GM18499 (cell line): Measurements from ENCODE around the gene ANGPTL2.

Source experiments
- ATAC-seq: cut with Tn5 transposase; IDR thresholded peaks from one replicate; pipeline ENCODE4 v1.9.1; 2021; ENCODE audit warnings: moderate number of reproducible peaks; ENCODE audit not compliant: insufficient read depth, unreplicated experiment

The ANGPTL2 gene

GRCh38 chr9:127099664-127100063 is 22.8 kb downstream of the ANGPTL2 start:
- ATAC-seq = no peak

GRCh38 chr9:127098916-127099553 is 23.4 kb downstream of the ANGPTL2 start:
- no peak for ATAC-seq

GRCh38 chr9:127097683-127098082 is 24.8 kb downstream of the ANGPTL2 start:
- no peak for ATAC-seq

GRCh38 chr9:127096208-127096607 is 26.2 kb downstream of the ANGPTL2 start:
- ATAC-seq = no peak

GRCh38 chr9:127095411-127095810 is 27.0 kb downstream of the ANGPTL2 start:
- ATAC-seq = no peak

- ATAC-seq = no peak
These were observed 29.0 kb downstream of the ANGPTL2 start for GRCh38 chr9:127093319-127094020.

- no peak for ATAC-seq
These were observed 30.3 kb downstream of the ANGPTL2 start for GRCh38 chr9:127092041-127092608.

GRCh38 chr9:127091526-127091925 is 30.9 kb downstream of the ANGPTL2 start:
- no peak for ATAC-seq

- ATAC-seq = no peak
These were observed 32.0 kb downstream of the ANGPTL2 start for GRCh38 chr9:127090341-127090985.

GRCh38 chr9:127089631-127090081 is 32.8 kb downstream of the ANGPTL2 start:
- ATAC-seq = no peak

- ATAC-seq = no peak
These were observed 33.5 kb downstream of the ANGPTL2 start for GRCh38 chr9:127088724-127089615.

GRCh38 chr9:127087836-127088235 is 34.6 kb downstream of the ANGPTL2 start:
- ATAC-seq = no peak

- ATAC-seq = no peak
These were observed 35.0 kb downstream of the ANGPTL2 start for GRCh38 chr9:127087411-127087810.

GRCh38 chr9:127086771-127087170 is 35.7 kb downstream of the ANGPTL2 start:
- ATAC-seq = no peak

GRCh38 chr9:127085186-127085585 is 37.2 kb downstream of the ANGPTL2 start:
- no peak for ATAC-seq

GRCh38 chr9:127084076-127085039 is 38.1 kb downstream of the ANGPTL2 start:
- no peak for ATAC-seq

GRCh38 chr9:127083138-127083980 is 39.1 kb downstream of the ANGPTL2 start:
- no peak for ATAC-seq
